HepG2 (cell line): ENCODE data around the gene ACTN1. TPM values are rescaled to one million over a fixed set of nuclear protein-coding genes. Genes with fewer than 3 reads are reported as not detected.

Experiments
- ARNT2 ChIP-seq: sonication (generic); formaldehyde crosslinking; IDR thresholded peaks from 2 replicates; pipeline ENCODE4 v1.8.0; 2022; ENCODE audit warnings: mild to moderate bottlenecking, low read depth, missing genetic modification reagents, moderate library complexity
- ISL2 ChIP-seq: sonication (generic); formaldehyde crosslinking; IDR thresholded peaks from 2 replicates; pipeline ENCODE4 v1.5.0; 2020; ENCODE audit warnings: missing genetic modification reagents
- KDM3A ChIP-seq: IDR thresholded peaks from 2 replicates; pipeline ENCODE4 v1.6.1; 2018; ENCODE audit warnings: low read depth, missing compliant biosample characterization
- NCOA2 ChIP-seq: sonication (generic); formaldehyde crosslinking; IDR thresholded peaks from 2 replicates; pipeline ENCODE4 v1.8.0; 2022; ENCODE audit warnings: inconsistent platforms
- NR2F1 ChIP-seq, 2 experiments: fragments of 450-650 bp in 1 of 2; formaldehyde crosslinking in 1 of 2; IDR thresholded peaks; 2 replicates each; pipeline versions ENCODE4 v1.5.0 to v1.6.1; 2016 to 2020; ENCODE audit warnings: mild to moderate bottlenecking in 1 of 2, missing compliant biosample characterization in 1 of 2, missing genetic modification reagents in 1 of 2, moderate library complexity in 1 of 2
- SP4 ChIP-seq: sonication (generic); formaldehyde crosslinking; IDR thresholded peaks from 2 replicates; pipeline ENCODE4 v1.8.1; 2023; ENCODE audit warnings: mild to moderate bottlenecking, missing genetic modification reagents
- TAF1 ChIP-seq: sonication (generic); formaldehyde crosslinking; IDR thresholded peaks from 2 replicates; pipeline ENCODE4 v1.4.0; 2020; ENCODE audit warnings: missing genetic modification reagents
- TBX2 ChIP-seq: sonication (generic); formaldehyde crosslinking; IDR thresholded peaks from 2 replicates; pipeline ENCODE4 v1.5.0; 2020; ENCODE audit warnings: missing genetic modification reagents, mild to moderate bottlenecking, borderline replicate concordance
- THYN1 ChIP-seq: sonication (generic); formaldehyde crosslinking; IDR thresholded peaks from 2 replicates; pipeline ENCODE4 v1.8.1; 2023; ENCODE audit warnings: low read depth, mild to moderate bottlenecking, moderate library complexity, missing genetic modification reagents, borderline replicate concordance
- TOPORS ChIP-seq: sonication (generic); formaldehyde crosslinking; IDR thresholded peaks from 2 replicates; pipeline ENCODE4 v1.8.0; 2023; ENCODE audit warnings: mild to moderate bottlenecking, missing genetic modification reagents
- ZNF446 ChIP-seq: sonication (generic); formaldehyde crosslinking; IDR thresholded peaks from 2 replicates; pipeline ENCODE4 v1.5.0; 2020; ENCODE audit warnings: mild to moderate bottlenecking, missing genetic modification reagents
- ZNF629 ChIP-seq: sonication (generic); formaldehyde crosslinking; conservative IDR thresholded peaks from 2 replicates; pipeline ENCODE4 v1.5.0; 2020; ENCODE audit warnings: missing genetic modification reagents
- ZNF747 ChIP-seq: sonication (generic); formaldehyde crosslinking; IDR thresholded peaks from 2 replicates; pipeline ENCODE4 v1.8.1; 2023; ENCODE audit warnings: missing genetic modification reagents, mild to moderate bottlenecking, borderline replicate concordance
- polyA plus RNA-seq, 8 experiments: library from polyadenylated mRNA; depleted of rRNA in 3 of 8; stranded (reverse) in 7 of 8; unstranded in 1 of 8; fragments of >200 nt; fragmentation: Illumina TruSeq in 4 of 8; extraction: Trizol in 4 of 8; gene quantifications; 2 replicates each; pipeline versions ENCODE4 v1.2.1 to v1.2.3, GENCODE V29; 2011 to 2016; ENCODE audit warnings: low read depth in 4 of 8, missing spikeins in 1 of 8, mixed read lengths in 1 of 8; ENCODE audit not compliant: insufficient read depth in 1 of 8
- total RNA-seq, 5 experiments: library from RNA; depleted of rRNA; stranded (reverse); fragments of >200 nt; fragmentation: Illumina TruSeq; extraction: Trizol; gene quantifications; 2 replicates each; pipeline ENCODE4 v1.2.3, GENCODE V29; 2016; ENCODE audit warnings: low read depth in 1 of 5
- TF ChIP-seq, protein P1 (sequence below): IDR thresholded peaks from 2 replicates; pipeline ENCODE4 v1.6.1; 2016; ENCODE audit warnings: low read depth, missing genetic modification reagents, missing compliant biosample characterization
- TF ChIP-seq, protein P2 (sequence below): sonication (generic); formaldehyde crosslinking; IDR thresholded peaks from 2 replicates; pipeline ENCODE4 v1.4.0; 2020; ENCODE audit warnings: mild to moderate bottlenecking, low read depth, missing genetic modification reagents
- TF ChIP-seq, protein P3 (sequence below): sonication (generic); formaldehyde crosslinking; conservative IDR thresholded peaks from 2 replicates; pipeline ENCODE4 v1.4.0; 2020; ENCODE audit warnings: missing genetic modification reagents
- TF ChIP-seq, protein P4 (sequence below): sonication (generic); formaldehyde crosslinking; IDR thresholded peaks from 2 replicates; pipeline ENCODE4 v1.4.0; 2020; ENCODE audit warnings: missing genetic modification reagents
- TF ChIP-seq, protein P5 (sequence below): sonication (generic); IDR thresholded peaks from 2 replicates; pipeline ENCODE4 v1.6.1; 2016; ENCODE audit warnings: low read depth, borderline replicate concordance

The ACTN1 gene
- total and polyA plus RNA-seq, 2 of the 13 experiments (the other 11 are each of a cell fraction or from before 2014, with no cell fraction given): 58.6 to 162 TPM

DNA sequence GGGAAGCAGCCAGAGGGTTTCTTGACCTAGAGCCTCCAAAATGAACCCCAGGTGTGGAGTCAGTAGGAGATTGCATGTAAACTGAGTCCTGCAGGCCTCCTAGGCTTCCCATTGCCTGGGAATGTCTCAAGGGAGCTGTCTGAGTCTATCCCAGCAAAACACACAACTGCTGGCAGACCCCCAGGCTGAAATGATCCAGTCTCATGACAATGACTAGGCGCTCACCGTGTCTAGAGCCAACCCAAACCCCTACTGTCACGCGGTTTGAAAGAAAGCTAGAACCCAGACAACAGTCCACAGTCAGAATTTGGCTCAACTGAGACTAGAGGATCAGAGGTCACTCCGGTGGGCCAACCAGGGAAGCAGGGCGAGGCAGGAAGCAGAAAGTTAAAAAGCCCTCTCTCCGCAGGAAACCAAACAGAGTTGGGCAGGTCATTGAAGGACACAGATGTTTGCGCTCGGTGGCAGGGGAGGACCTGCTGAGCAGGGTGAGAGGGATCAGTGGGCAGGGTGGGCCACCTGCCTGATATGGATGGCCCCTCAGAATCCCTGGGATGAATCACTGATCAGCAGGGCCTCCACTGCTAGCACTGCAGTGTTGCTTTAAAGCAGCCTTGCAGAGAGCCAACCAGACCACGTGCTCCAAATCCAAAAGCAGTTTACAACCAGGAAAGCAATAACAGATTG, 23.8 kb downstream of the ACTN1 start (continued):
- TF ChIP-seq, protein P1, sequence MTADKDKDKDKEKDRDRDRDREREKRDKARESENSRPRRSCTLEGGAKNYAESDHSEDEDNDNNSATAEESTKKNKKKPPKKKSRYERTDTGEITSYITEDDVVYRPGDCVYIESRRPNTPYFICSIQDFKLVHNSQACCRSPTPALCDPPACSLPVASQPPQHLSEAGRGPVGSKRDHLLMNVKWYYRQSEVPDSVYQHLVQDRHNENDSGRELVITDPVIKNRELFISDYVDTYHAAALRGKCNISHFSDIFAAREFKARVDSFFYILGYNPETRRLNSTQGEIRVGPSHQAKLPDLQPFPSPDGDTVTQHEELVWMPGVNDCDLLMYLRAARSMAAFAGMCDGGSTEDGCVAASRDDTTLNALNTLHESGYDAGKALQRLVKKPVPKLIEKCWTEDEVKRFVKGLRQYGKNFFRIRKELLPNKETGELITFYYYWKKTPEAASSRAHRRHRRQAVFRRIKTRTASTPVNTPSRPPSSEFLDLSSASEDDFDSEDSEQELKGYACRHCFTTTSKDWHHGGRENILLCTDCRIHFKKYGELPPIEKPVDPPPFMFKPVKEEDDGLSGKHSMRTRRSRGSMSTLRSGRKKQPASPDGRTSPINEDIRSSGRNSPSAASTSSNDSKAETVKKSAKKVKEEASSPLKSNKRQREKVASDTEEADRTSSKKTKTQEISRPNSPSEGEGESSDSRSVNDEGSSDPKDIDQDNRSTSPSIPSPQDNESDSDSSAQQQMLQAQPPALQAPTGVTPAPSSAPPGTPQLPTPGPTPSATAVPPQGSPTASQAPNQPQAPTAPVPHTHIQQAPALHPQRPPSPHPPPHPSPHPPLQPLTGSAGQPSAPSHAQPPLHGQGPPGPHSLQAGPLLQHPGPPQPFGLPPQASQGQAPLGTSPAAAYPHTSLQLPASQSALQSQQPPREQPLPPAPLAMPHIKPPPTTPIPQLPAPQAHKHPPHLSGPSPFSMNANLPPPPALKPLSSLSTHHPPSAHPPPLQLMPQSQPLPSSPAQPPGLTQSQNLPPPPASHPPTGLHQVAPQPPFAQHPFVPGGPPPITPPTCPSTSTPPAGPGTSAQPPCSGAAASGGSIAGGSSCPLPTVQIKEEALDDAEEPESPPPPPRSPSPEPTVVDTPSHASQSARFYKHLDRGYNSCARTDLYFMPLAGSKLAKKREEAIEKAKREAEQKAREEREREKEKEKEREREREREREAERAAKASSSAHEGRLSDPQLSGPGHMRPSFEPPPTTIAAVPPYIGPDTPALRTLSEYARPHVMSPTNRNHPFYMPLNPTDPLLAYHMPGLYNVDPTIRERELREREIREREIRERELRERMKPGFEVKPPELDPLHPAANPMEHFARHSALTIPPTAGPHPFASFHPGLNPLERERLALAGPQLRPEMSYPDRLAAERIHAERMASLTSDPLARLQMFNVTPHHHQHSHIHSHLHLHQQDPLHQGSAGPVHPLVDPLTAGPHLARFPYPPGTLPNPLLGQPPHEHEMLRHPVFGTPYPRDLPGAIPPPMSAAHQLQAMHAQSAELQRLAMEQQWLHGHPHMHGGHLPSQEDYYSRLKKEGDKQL (CRISPR knock-in tag): 0 out of 2 replicates have a peak, but pooled peaks have one; percentile 42
- TF ChIP-seq SP4 (CRISPR knock-in tag) (no peak; the same call in 1 of the 2 replicates), ARNT2 (CRISPR knock-in tag) (peak; percentile 57; the same call in 1 of the 2 replicates), ZNF747 (CRISPR knock-in tag) (0 out of 2 replicates have a peak, but pooled peaks have one; percentile 26), TBX2 (CRISPR knock-in tag) (peak; percentile 84), ISL2 (CRISPR knock-in tag) (peak; percentile 86), TAF1 (peak; percentile 50), THYN1 (no peak), KDM3A (CRISPR knock-in tag) (peak; percentile 82; the same call in 1 of the 2 replicates), NCOA2 (CRISPR knock-in tag) (peak; percentile 88), TOPORS (CRISPR knock-in tag) (0 out of 2 replicates have a peak, but pooled peaks have one; percentile 84), ZNF629 (peak; percentile 79), NR2F1 (CRISPR knock-in tag; IDR thresholded peaks at IDR 0.05) (peak; percentile 60 to 81; a peak in 3 of 4 replicates), ZNF446 (no peak)
- TF ChIP-seq, protein P2, sequence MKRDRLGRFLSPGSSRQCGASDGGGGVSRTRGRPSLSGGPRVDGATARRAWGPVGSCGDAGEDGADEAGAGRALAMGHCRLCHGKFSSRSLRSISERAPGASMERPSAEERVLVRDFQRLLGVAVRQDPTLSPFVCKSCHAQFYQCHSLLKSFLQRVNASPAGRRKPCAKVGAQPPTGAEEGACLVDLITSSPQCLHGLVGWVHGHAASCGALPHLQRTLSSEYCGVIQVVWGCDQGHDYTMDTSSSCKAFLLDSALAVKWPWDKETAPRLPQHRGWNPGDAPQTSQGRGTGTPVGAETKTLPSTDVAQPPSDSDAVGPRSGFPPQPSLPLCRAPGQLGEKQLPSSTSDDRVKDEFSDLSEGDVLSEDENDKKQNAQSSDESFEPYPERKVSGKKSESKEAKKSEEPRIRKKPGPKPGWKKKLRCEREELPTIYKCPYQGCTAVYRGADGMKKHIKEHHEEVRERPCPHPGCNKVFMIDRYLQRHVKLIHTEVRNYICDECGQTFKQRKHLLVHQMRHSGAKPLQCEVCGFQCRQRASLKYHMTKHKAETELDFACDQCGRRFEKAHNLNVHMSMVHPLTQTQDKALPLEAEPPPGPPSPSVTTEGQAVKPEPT (CRISPR knock-in tag): 0 out of 2 replicates have a peak, but pooled peaks have one; percentile 78
- TF ChIP-seq, protein P3, sequence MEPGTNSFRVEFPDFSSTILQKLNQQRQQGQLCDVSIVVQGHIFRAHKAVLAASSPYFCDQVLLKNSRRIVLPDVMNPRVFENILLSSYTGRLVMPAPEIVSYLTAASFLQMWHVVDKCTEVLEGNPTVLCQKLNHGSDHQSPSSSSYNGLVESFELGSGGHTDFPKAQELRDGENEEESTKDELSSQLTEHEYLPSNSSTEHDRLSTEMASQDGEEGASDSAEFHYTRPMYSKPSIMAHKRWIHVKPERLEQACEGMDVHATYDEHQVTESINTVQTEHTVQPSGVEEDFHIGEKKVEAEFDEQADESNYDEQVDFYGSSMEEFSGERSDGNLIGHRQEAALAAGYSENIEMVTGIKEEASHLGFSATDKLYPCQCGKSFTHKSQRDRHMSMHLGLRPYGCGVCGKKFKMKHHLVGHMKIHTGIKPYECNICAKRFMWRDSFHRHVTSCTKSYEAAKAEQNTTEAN (CRISPR knock-in tag): peak; percentile 79
- TF ChIP-seq, protein P4, sequence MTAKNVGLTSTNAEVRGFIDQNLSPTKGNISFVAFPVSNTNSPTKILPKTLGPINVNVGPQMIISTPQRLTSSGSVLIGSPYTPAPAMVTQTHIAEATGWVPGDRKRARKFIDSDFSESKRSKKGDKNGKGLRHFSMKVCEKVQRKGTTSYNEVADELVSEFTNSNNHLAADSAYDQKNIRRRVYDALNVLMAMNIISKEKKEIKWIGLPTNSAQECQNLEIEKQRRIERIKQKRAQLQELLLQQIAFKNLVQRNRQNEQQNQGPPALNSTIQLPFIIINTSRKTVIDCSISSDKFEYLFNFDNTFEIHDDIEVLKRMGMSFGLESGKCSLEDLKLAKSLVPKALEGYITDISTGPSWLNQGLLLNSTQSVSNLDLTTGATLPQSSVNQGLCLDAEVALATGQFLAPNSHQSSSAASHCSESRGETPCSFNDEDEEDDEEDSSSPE: peak; percentile 76
- TF ChIP-seq, protein P5, sequence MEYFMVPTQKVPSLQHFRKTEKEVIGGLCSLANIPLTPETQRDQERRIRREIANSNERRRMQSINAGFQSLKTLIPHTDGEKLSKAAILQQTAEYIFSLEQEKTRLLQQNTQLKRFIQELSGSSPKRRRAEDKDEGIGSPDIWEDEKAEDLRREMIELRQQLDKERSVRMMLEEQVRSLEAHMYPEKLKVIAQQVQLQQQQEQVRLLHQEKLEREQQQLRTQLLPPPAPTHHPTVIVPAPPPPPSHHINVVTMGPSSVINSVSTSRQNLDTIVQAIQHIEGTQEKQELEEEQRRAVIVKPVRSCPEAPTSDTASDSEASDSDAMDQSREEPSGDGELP: peak; percentile 76; the same call in 1 of the 2 replicates
